DMS79 treated with DMSO at 0.1 percent for 48 hours (cell line): ENCODE data around the gene RENBP.
A peak's percentile ranks its signal among the peaks of the same experiment; 100 is the strongest.

Experiments
- DNase-seq: peaks from one replicate; lab custom pipeline; 2025; lab: John Stamatoyannopoulos, UW

Gene RENBP

DNA sequence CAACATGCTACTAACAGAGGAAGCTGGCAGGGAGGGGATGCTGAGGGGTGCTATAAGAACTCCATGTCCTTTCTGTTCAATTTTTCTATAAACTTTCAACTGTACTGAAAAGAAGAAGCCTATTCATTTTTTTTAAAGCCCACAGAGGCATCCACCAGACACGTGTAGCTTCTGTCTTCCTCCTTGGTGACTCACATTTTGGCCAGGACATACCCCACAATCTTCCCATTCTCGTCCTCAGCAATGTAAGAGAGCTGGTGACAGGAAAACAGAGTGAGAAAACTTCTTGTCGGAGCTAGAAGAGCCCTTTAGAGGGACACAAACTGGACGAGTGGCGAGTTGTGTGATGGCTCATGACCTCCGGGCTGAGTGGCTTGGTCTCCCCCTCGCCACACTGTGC lies 10.7 kb downstream of the RENBP start:
- no peak for DNase-seq

DNA sequence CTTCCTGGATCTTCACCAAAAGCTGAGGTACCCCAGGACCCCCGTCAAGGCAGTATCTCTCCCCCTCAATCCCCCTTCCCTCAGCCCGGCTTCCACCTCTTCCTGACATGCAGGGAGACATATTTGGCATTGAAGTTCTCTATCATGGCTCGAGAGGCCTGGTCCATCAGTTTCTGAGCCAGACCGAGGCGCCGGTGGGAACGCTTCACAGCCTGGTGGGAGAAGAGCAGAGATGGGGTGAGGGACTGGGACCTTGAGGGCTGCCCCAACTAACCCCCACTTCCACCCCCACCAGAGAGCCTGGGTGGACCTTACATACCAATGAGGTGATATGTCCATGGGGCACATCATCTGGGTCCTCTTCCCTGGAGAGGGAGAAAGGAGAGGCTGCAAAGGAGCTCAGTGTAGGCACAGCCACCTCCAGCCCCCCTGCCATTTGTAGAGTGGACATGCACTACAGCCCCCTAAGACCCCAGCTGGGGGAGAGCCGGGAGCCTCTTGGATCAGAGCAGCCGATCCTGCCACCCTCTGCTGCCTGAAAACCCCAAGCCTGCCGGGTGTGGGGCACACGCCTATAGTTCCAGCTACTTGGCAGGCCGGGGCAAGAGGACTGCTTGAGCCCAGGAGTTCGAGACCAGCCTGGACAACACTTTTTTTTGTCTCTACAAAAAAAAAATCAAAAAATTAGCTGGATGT lies 12.1 kb downstream of the RENBP start:
- DNase-seq: no peak

DNA sequence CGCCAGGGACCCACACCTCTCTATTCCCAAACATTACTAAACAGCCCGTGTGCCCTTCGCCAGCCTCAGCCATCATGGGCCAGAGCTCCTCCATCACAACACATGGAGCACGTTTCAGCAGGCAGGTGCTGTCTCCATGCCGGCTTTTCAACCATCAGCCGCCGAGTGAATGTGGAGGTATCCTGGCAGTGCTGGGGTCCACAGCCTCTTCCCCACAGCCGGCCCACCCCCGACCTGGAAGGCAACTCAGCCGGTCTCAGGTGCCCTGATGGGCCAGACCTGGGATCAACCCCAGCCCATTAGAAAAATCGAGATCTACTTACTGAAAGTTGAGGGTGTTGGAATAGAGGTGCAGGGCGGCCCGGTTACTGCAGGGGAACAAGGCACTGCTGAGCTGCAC lies 12.7 kb downstream of the RENBP start:
- no peak for DNase-seq

DNA sequence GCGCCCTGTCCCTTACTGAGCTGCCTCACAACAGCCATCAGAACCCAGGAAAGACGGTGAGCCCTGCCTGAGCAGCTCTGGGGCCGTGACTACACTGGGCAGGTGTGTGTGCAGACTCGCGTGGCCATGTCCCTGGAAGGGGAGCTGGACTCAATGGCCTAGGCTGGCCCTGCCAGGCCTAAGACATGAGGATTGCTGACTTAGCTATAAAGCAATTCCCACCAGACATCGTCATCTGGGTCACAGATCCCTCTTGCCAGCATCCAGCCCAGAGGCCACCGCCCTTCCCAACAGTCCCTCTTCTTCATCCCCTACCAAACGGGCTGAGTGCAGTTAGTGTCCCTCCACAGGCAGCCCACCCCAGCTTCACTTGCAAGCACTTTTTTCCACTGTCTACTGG lies 13.3 kb downstream of the RENBP start:
- DNase-seq: no peak

DNA sequence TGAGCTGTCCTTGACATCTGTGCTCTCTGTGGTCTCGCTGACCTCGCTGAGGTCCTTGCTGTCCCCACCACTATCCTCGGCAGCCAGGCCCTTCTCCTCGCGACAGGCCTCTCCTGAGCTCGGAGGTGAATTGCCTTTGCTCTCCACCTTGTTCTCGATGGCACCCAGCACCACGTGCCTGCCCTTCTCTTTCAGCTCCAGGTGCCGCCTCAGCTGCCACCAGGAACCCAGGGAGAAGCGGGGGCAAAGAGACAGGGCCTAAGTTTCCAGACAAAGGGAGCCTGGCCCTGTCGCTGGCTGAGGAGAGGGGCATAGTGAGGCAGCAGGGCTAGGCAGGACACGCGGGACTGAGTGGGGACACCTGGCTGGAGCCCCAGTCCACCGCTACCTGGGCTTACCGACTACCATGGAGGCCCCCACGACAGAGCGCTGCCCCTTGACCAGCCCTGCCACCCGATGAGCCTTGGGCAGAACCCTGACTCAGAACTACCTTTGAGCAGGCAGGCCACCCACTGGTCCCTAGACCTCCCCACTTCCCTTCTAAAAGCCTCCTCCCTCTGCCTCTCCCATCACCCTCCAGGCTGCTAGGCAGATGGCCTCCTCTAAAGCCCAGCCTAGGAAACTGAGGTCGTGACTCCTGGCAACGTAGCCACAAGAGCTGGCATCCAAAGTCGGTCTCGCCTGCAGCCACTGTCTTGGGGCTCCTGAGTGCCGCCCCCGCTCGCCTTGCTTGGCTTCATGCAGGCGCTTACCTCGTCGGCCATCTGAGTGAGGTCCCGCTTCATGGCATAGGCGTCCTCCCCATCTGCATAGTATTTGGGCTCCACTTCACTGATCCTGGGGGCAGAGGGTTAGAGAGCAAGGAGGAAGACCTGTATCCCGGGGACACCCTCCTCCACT lies 14.2 kb downstream of the RENBP start:
- DNase-seq: no peak

DNA sequence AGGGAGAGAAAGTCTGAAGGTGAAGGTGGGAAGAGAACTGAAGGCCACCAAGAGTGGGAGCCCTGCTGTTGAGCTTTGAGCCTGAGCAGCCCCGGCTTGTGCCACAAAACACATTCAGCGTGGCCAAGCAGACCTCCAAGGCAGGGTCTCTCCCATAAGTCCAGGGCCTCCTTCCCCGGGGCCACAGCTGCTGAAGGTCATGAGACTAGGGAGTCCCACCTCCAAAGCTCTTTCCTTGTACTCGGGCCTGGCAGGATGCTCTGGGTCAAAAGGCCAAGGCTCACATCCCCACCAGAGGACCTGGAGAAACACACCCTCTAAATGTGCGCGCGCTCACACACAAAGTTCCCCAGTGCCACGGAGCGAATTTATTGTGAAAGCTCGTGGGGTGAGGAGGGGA lies 14.9 kb downstream of the RENBP start:
- DNase-seq: no peak

DNA sequence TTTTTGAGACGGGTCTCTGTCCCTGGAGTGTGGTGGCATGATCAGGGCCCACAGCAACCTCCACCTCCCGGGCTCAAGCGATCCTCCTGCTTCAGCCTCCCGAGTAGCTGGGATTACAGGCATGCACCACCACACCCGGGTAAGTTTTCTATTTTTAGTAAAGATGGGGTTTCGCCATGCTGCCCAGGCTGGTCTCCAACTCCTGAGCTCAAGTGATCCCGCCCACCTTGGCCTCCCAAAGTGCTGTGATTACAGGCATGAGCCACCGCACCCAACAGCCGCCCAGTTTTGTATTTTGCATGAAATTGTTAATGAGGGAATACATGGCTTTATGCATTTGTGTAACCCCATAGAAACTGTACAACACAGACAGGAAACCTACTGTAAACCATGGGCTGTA lies 15.6 kb downstream of the RENBP start:
- DNase-seq: no peak

DNA sequence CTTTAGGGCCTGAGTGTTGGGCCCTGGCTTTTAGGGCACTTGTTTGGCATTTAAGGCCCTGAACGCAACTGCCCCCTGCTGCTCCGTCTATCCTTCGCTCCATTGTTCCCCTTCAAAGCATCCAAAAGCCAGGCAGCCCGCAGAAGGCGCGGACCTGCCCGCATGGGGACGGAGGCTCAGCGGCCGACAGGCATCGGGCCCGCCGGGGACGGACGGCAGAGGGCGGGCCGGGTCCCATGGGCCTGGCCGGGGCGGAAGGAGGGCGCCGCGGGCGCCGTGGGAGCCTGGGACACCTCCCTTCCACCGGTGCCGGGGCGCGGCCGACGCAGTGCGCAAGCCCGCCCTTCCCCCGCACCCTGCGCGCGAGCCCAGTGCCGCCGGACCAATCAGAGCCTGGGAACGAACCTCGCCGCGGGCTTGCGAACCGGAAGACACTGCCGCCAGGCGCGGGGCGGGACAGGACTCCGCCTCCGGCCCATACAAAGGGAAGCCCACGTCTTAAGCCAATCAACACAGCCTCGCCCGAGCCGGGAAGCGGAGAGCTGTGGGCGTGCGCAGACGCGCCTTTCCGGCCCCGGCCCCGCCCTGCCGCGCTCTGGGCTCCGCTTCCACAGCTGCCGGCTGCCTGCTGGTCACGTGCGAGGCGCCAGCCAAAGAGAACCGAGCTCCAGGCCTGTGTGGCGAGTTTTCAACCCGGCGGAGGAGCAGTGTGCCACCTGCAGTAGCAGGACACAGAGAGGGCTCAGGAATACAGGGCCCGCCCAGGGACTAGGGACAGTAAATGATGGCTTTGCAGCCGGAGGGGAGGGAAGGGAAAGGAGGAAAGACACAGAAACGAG lies 16.3 kb downstream of the RENBP start:
- DNase-seq: peak; percentile 83

DNA sequence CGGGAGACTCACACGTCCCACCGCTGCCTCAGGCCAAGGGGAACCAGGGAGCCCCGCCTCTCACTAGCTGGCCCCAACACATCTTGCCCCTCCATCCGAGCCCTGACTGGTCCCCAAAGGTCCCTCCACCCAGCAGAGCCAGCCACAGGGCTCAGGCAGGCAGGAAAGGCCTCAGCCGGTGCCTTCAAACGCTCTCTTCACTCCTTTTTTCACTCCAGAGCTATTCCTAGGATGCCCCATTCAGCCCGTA lies 16.8 kb downstream of the RENBP start:
- no peak for DNase-seq

DNA sequence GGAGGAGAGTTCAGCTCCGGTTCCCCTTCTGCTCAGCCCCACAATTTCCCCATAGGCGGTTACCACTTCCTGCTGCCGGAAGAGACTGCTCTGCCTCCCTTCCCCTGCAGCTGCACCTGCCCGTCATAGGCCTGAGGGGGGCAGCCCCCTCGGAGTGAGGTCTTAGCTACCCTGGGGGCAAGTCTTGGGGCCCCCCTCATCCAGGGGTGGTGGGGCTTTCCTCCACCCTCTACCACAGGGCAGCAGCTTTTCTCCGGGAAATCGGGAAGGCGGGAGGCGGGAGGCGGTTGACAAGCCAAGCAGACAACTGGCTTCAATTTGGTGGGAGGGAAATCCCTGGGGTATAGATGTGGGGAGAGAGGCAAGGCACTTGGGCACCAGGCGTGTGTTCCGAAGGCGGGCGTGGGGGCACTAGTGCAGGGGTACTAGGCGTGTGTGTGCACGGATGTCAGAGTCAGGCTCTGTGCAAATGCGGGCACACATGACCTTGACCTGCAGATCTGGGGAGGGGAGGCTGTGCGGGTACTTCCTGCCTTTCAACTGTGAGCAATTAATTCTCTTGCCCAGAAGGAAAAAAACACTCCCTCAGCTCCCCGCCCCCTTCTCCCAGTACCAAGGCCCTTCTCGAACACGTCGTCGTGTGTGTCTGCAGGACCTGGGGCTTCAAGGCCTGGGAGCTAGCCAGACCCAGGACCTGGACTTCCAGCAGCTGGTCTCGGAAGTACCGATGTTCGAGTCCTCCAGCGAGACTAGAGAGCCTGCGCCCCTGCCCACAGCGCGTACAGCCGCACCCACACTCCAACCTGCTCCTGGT lies 17.4 kb downstream of the RENBP start:
- DNase-seq: peak; percentile 29

DNA sequence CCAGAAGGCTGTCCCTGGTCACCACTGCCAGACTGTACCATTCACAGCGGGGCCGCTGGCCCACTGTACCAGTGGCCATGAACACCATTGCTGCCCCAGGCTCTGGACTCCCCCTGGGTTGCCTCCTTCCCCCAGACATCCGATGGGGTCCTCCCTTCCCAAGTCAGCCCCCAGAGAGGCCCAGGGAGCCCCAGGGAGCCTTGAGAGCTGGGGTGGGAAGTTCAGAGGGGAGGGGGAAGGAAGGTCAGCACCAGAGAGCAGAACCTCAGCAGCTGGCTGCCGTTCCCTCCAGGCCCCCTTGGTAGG lies 17.9 kb downstream of the RENBP start:
- no peak for DNase-seq

DNA sequence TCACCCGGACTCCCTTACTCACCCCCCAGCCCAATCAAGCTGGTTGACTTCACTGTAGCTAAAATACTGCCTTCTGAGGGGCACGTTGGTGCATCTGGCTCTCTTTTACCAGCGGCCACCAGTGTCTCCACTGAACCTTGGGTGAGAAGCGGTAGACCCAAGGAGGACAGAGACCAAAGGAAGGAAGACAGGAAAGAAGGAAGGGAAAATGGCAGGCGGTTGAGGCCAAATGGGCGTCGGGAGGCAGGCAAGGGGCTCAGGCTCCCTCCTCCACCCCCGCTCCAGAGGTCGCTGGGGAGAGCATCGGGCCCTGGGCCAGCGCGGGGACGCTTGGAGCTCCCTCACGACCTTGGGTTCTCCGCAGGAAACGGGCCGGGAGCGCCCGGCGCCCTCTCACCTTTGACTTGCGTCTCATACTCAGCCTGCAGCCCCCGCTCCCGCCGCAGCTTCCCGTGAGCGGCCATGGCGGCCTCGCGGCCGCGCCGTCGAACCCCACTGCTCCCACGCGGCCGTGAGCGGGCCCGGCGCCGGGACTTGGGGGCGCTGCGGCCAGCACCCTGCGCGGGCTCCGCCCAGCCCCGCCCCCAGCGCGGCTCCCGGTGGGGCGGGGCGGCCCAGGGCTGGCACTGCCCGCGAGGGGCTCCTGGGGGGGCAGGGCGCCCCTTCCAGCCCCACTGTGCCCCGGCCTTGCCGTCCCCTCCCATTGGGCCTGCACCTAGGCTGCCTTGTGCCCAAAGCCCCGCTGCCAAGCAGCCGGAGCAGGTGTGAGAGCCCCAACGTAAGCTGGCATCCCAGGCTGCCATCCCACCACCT lies 18.5 kb downstream of the RENBP start, which contains the start of gene ARHGAP4:
ARHGAP4 (minus strand) TSS at position 526 of the 813 bp plus-strand sequence; CDS start at position 464, 62 bp downstream.
- peak; percentile 23 for DNase-seq

DNA sequence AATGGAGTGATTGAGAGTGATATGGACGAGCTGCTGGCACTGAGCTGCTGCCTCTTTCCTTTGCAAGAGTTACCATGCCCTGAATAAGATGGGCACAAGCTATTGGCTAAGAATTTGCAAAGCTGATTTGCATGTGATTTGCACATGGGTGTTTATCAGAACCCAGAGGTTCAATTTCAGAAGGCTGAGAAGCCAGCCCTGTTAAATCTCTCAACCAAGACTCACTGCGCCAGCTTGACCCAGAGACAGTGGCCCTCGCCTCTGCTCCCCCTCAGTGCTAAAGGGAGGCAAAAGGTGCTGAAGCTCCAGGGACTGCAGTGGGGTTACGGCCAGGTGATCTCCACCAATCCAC lies 19.1 kb downstream of the RENBP start:
- no peak for DNase-seq

DNA sequence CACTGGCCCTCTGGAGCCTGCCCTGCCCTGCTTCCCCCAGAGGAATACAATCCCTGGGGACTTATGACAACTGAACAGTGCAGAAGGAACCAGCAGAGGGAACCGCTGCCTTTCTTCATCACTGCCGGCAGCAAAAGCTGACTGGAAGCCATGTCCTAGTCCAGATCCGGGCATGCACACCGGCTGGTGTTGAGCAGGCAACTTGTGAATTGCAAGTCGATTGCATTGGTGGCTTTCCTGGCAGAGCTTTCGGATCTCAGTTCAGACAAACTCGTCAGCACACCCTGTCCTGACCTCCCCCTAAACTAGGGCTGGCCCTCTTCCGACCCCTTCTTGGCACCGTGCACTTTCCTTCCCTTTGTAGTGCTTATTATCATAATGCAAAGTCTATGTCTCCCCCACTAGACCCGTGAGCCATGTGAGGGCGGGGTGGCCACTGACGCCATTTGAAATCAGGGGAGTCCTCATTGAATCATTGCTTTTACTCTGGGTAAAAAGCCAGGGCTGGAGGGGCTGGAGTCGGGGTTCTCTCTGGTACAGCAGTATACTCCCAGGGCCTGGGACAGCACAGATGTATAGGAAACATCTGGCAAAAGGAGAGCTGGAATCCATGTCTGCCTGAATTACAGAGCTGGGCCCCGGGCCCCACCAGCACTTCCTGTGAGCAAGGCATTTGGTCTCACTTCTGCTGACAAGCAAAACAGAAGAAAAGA lies 20.1 kb downstream of the RENBP start:
- peak; percentile 6 for DNase-seq

DNA sequence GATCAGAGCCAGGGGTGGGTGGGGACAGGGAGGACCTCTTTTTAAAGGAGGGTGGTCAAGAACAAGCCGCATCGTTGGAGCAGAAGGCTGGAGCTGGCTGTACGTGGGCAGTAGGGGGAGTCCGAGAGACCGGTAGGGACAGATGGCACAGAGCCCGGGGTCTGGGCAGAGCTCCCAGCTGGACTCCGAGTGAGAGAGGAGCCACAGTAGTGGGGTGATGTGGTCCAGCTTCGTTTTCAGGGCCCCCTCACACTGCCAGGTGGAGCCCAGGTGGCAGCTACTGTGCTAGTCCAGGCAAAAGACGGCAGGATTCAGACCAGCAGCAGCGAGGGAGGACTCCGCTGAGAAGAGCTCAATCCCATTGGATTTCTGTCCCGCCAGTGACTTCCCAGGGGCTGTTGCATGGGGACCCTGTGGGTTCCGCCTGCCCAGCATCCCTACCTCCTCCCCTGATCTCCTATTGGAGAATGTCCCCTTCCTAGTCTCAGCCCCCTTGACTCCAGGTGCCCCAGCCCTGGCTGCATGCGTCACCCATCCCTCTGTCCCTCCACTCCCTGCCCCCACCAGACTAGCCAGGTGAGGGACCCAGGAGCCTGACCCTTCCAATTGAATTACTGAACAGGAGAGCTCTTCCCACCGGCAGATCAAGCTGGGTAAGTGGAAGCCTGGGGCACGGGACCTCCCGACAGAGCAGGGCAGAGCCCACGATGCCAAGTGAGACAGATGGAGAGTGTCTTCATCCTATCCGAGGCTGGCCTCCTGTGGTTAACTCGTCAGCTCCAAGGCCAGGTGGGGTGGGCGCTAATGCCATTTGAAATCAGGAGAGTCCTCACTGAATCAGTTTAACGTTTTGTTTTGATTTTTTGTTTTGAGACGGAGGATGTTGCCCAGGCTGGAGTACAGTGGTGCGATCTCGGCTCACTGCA lies 21.2 kb downstream of the RENBP start:
- peak; percentile 8 for DNase-seq

DNA sequence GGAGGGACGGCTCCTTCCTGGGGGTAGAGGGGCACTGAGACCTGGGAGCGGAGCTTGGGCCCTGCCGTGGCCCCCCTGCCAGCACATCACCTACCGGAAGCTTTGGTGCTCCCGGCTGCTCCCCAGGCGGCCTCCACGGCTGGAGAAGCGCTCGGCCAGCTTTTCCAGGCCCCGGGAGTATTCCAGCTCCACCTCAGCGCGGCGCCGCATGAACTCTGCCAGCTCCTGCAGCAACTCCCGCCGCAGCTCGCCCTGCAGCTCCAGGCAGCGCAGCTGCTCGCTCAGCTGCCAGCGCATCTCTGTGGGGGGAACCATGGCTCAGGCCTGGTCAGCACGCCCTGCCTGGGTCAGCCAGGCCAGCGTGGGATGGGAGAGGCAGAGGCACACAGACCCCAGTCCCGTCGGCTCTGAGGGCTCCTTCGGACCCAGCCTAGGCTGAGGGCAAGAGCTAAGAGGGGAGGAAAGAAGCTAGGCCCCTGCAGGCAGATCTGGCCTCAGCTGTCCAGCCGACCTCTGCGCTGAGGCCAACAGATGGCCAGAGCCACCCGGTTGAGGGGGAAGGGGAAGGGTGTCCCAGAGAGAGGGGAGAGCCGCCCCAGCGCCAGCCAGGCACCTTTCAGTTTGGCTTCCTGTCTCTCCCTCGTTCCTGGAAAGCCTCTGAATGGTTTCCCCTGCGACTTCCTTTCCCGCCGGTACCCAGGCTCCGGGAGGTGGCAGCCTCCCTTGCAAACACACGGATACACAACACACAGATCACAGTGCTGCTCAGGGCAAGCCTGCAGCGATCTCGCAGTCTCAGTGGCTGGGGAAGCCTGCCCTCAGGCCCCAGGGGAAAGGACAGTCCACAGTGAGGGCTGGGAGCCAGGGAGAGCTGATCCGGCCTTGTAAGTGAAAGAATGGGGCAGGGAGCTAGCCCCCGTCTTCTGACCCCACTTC lies 22.7 kb downstream of the RENBP start:
- no peak for DNase-seq

DNA sequence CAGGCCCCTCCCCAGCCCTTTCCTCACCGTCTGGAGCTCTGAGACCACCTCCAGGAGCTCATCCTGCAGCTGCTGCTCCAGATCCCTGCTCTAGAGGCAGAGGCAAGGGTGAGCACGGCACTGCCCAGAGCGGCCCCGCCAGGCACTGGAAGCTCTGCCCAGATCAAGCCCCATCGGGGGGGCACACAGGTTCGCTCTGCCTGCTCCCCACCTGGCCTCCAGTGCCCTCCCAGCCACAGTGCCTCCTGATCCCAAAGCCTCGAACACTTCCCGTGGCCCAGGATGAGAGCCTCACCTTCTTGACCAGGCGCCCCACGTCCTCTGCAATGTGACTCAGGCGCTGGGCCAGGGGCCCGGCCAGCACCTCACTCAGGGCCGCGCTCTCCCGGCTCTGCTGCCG lies 23.4 kb downstream of the RENBP start:
- DNase-seq: no peak

DNA sequence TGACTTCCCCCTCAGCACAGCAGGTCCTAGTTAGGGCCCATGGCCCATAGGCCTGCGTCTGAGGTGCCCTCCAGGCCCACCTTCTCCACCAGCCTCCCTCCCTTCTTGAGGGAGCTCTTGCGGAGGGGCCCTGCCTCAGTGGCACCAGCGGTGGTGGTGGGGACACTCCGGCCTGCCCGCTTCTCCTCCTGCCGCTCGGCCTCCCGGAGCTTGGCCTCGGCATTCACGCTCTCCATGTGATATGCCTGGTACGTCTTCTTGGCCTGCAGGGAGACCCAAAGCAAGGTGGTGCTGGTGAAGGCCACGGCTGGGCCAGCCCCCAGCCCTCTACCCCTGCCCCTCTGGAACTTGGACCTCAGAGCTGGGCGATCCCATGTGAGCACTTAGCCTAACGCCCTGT lies 23.9 kb downstream of the RENBP start:
- no peak for DNase-seq
